GM23248 (cell line): Measurements from ENCODE around the gene FXYD3. TPM values are rescaled to one million over a fixed set of nuclear protein-coding genes. Genes with fewer than 3 reads are reported as not detected.
"Not testable (repeated sequence)": the region's sequence is repeated elsewhere in the genome, so short reads cannot be mapped to it uniquely, and the experiment has no call there.

Source experiments
- DNase-seq: peaks from one replicate; pipeline ENCODE4 v3.0.0-alpha.2; 2015
- H2AFZ ChIP-seq: fragments of 200-600 bp; sonication (generic); 2 replicates; pipeline ENCODE4 v1.6.1; 2016; ENCODE audit warnings: antibody characterized with exemption
- H3F3A ChIP-seq: fragments of 200-600 bp; sonication (generic); 2 replicates; pipeline ENCODE4 v1.6.1; 2016; ENCODE audit warnings: mild to moderate bottlenecking, antibody characterized with exemption, mixed run types; ENCODE audit not compliant: insufficient read depth
- H3K27ac ChIP-seq: fragments of 200-600 bp; sonication (generic); 2 replicates; pipeline ENCODE4 v1.5.1; 2016; ENCODE audit warnings: mild to moderate bottlenecking
- H3K27me3 ChIP-seq: fragments of 200-600 bp; sonication (generic); replicated peaks from 2 replicates; pipeline ENCODE4 v1.6.1; 2016; ENCODE audit warnings: mild to moderate bottlenecking; ENCODE audit not compliant: insufficient read depth
- H3K36me3 ChIP-seq: fragments of 200-600 bp; sonication (generic); 2 replicates; pipeline ENCODE4 v1.6.1; 2016; ENCODE audit warnings: low read depth, mild to moderate bottlenecking
- H3K4me1 ChIP-seq: fragments of 200-600 bp; sonication (generic); 2 replicates; pipeline ENCODE4 v1.6.1; 2016; ENCODE audit warnings: mild to moderate bottlenecking; ENCODE audit not compliant: insufficient read depth
- H3K4me2 ChIP-seq: fragments of 200-600 bp; sonication (generic); one replicate; pipeline ENCODE4 v1.6.1; 2016; ENCODE audit warnings: mild to moderate bottlenecking; ENCODE audit not compliant: unreplicated experiment
- H3K4me3 ChIP-seq: fragments of 200-600 bp; sonication (generic); 2 replicates; pipeline ENCODE4 v1.5.1; 2016; ENCODE audit warnings: mild to moderate bottlenecking
- H3K79me2 ChIP-seq: fragments of 200-600 bp; sonication (generic); 2 replicates; pipeline ENCODE4 v1.6.1; 2016; ENCODE audit warnings: mild to moderate bottlenecking; ENCODE audit not compliant: insufficient read depth
- H3K9ac ChIP-seq: fragments of 200-600 bp; sonication (generic); 2 replicates; pipeline ENCODE4 v1.6.1; 2016; ENCODE audit warnings: mild to moderate bottlenecking
- H3K9me2 ChIP-seq: fragments of 200-600 bp; sonication (generic); 2 replicates; pipeline ENCODE4 v1.6.1; 2016; ENCODE audit warnings: mixed run types, mild to moderate bottlenecking, moderate library complexity; ENCODE audit not compliant: insufficient read depth
- H3K9me3 ChIP-seq: fragments of 200-600 bp; sonication (generic); one replicate; pipeline ENCODE4 v1.6.1; 2017; ENCODE audit warnings: low read depth
- H4K20me1 ChIP-seq: fragments of 200-600 bp; sonication (generic); 2 replicates; pipeline ENCODE4 v1.6.0; 2016; ENCODE audit not compliant: insufficient read depth
- EZH2 ChIP-seq: fragments of 200-600 bp; sonication (generic); IDR thresholded peaks from 2 replicates; pipeline ENCODE4 v1.6.1; 2018; ENCODE audit warnings: antibody characterized with exemption, mild to moderate bottlenecking; ENCODE audit not compliant: insufficient read depth, poor library complexity, severe bottlenecking
- EZH2phosphoT487 ChIP-seq: fragments of 200-600 bp; sonication (generic); IDR thresholded peaks from 2 replicates; pipeline ENCODE4 v1.6.1; 2018; ENCODE audit warnings: antibody characterized with exemption, moderate library complexity, mild to moderate bottlenecking, low read depth; ENCODE audit not compliant: insufficient read depth
- WGBS, 2 experiments: methylation state at CpG; one replicate each; pipeline ENCODE4 v1.1.6; 2015 to 2017; ENCODE audit warnings: low lambda C conversion rate in 2 of 2, low coverage in 1 of 2; ENCODE audit errors: missing lambda C conversion rate in 2 of 2; 5-methylcytosine and 5-hydroxymethylcytosine counted together
- in situ Hi-C: fragments of 300-500 bp; cut with MboI; formaldehyde crosslinking; loops from 2 replicates; pipeline ENCODE4 v1.15.0; 2020
- polyA plus RNA-seq: library from polyadenylated mRNA; unstranded; fragments of >200 nt; fragmentation: Nextera tagmentation; extraction: Ambion mirVana; gene quantifications from 2 replicates; pipeline ENCODE4 v1.2.1, GENCODE V29; 2016
- total RNA-seq: library from RNA; depleted of rRNA; stranded (reverse); fragments of >200 nt; shearing (Covaris generic); gene quantifications from 2 replicates; pipeline ENCODE4 v1.2.3, GENCODE V29; 2014

Gene FXYD3
- total and polyA plus RNA-seq, 2 experiments from 2014 or later: not detected

DNA sequence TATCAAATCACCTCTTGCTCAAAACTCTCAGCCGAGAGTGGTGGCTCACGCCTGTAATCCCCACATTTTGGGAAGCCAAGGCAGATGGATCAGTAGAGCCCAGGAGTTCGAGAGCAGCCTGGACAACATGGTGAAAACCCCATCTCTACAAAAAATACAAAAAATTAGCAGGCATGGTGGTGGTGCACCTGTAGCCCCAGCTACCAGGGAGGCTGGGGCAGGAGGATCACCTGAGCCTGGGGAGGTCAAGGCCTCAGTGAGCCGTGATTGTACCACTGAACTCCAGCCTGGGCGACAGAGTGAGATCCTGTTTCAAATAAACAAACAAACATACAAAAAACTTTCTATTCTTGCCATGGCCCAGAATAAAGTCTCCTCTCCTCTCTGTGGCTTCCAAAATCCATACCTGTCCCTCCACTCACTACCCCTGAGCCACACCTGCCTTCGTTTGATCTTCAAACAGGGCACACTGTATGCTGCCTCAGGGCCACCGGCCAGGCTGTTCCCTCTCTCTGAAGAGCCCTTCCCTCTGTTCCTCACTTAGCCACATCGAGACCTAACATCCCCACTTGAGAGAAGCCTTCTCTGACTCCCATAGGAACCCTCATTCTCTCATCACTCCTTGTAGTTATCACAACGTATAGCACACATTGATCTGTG, 12.9 kb downstream of the FXYD3 start:
- H3K36me3 ChIP-seq: no peaks in the 10 kb centered on the region
- no peak overlapping the region for H2AFZ ChIP-seq
- no peaks in the 10 kb centered on the region for H4K20me1 ChIP-seq
- no peak overlapping the region for H3K27ac ChIP-seq
- H3K4me2 ChIP-seq: no peak overlapping the region
- WGBS, 2 experiments: 49 to 57% methylated on average over 9 of the region's 9 CpGs
- no peaks in the 10 kb centered on the region for H3K27me3 ChIP-seq
- no peaks in the 10 kb centered on the region for H3F3A ChIP-seq
- no peak overlapping the region for H3K4me3 ChIP-seq
- H3K79me2 ChIP-seq: no peaks in the 10 kb centered on the region
- H3K9ac ChIP-seq: no peak overlapping the region
- TF ChIP-seq EZH2: no peak
- no peak for TF ChIP-seq EZH2phosphoT487
- no peaks in the 10 kb centered on the region for H3K9me2 ChIP-seq
- no peaks in the 10 kb centered on the region for H3K9me3 ChIP-seq
- in situ Hi-C loops: no loop called here
- peaks cover 5% of the 10 kb centered on the region for H3K4me1 ChIP-seq
- no peak for DNase-seq

DNA sequence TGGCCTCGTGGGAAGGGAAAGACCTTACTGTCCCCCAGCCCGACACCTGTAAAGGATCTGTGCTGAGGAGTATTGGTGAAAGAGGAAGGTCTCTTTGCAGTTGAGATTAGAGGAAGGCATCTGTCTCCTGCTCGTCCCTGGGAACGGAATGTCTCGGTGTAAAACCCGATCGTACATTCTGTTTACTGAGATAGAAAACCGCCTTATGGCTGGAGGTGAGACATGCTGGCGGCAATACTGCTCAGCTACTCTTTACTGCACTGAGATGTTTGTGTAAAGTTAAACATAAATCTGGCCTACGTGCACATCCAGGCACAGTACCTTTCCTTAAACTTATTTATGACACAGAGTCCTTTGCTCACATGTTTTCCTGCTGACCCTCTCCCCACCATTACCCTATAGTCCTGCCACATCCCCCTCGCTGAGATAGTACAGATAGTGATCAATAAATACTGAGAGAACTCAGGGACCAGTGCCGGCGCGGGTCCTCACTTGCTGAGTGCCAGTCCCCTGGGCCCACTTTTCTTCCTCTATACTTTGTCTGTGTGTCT, 14.2 kb downstream of the FXYD3 start:
- H3K9me3 ChIP-seq, H3K4me2 ChIP-seq, H3K4me1 ChIP-seq, H3K9ac ChIP-seq, DNase-seq, H3F3A ChIP-seq, H2AFZ ChIP-seq, H3K36me3 ChIP-seq, H3K9me2 ChIP-seq, in situ Hi-C loops, H4K20me1 ChIP-seq, H3K79me2 ChIP-seq, H3K4me3 ChIP-seq, H3K27me3 ChIP-seq, H3K27ac ChIP-seq: not testable (repeated sequence)
- 66 to 69% methylated on average over 14 of the region's 14 CpGs for whole genome bisulfite sequencing, 2 experiments

DNA sequence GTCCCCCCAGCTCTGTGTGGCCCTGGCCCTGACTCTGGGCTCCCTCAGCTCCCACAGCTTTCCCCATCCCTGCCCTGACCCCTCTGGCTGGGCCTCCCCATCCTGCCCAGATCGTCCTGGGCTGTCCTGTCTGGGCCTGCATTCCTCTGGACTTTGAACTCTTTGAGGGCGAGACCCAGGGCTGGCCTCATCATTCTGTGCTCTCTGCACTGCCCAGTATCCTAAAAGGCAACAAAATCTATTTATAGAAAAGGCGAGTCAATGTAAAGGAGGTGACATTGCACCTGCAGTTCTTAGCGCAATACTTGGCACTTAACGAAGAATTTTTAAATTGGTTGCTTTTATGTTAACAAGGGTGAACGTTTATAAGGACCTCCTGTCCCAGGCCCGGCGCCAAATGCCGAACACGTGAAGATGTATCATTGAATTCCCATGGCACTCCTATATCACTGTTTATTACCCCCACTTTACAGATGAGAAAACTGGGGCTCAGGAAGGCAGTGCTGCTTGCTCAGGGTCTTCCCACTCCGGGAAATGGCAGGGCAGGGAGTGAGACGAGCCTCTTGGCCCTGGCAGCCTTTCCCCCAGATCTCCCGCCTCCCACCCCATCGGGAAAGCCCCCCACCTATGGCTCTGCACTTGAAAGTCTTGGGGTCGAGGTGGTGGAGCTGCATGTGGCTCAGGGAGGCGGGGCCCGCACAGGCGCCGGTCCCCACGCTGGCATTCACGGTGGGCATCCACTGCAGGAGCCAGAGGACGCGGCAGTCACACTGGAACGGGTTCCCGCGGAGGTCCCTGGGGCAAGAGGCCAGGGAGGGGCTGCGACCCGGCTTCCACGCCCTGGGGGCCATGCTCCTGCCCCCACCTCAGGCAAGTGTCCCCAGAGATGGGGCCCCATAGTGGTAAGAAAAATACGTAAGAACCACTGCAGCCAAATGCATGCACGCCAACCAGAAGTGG, 15.4 kb downstream of the FXYD3 start:
- H3K4me2 ChIP-seq: no peak overlapping the region
- no peak overlapping the region for H3K9ac ChIP-seq
- H3K4me3 ChIP-seq: no peak overlapping the region
- H3K36me3 ChIP-seq: no peaks in the 10 kb centered on the region
- H3K79me2 ChIP-seq: no peaks in the 10 kb centered on the region
- WGBS, 2 experiments: 68 to 71% methylated on average over 30 to 31 of the region's 31 CpGs
- H3F3A ChIP-seq: no peaks in the 10 kb centered on the region
- H3K9me2 ChIP-seq: no peaks in the 10 kb centered on the region
- no peaks in the 10 kb centered on the region for H3K27me3 ChIP-seq
- TF ChIP-seq EZH2: no peak
- no peak for TF ChIP-seq EZH2phosphoT487
- H2AFZ ChIP-seq: no peak overlapping the region
- in situ Hi-C loops: no loop called here
- no peaks in the 10 kb centered on the region for H4K20me1 ChIP-seq
- H3K4me1 ChIP-seq: no peaks in the 10 kb centered on the region
- H3K27ac ChIP-seq: no peak overlapping the region
- H3K9me3 ChIP-seq: no peaks in the 10 kb centered on the region
- no peak for DNase-seq

DNA sequence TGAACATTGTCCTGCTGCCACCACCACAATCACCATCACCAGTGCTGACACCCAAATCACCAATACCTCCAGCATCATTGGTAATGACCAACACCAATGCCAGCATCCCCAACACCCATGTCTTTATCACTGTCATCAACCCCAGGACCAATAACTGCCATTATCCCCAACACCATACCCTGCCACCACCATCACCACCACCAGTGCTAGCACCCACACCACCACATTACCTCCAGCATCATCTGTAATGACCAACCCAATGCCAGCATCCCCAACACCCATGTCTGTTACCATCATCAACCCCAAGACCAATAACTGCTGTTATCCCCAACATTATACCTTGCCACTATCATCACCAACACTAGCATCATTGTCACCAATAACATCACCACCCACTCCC, 16.6 kb downstream of the FXYD3 start:
- peaks cover 3% of the 10 kb centered on the region for H3K27me3 ChIP-seq
- no peak for DNase-seq
- no peaks in the 10 kb centered on the region for H4K20me1 ChIP-seq
- no peaks in the 10 kb centered on the region for H3K36me3 ChIP-seq
- H3K9ac ChIP-seq: no peak overlapping the region
- no peaks in the 10 kb centered on the region for H3K4me1 ChIP-seq
- in situ Hi-C loops: no loop called here
- no peak overlapping the region for H3K4me3 ChIP-seq
- no peak overlapping the region for H3K4me2 ChIP-seq
- no peak overlapping the region for H3K27ac ChIP-seq
- no peak overlapping the region for H2AFZ ChIP-seq
- no peaks in the 10 kb centered on the region for H3K9me2 ChIP-seq
- no peak for TF ChIP-seq EZH2
- TF ChIP-seq EZH2phosphoT487: no peak
- no peaks in the 10 kb centered on the region for H3K9me3 ChIP-seq
- H3K79me2 ChIP-seq: no peaks in the 10 kb centered on the region
- H3F3A ChIP-seq: no peaks in the 10 kb centered on the region
